Measurements from ENCODE around the gene SPR.

DNA sequence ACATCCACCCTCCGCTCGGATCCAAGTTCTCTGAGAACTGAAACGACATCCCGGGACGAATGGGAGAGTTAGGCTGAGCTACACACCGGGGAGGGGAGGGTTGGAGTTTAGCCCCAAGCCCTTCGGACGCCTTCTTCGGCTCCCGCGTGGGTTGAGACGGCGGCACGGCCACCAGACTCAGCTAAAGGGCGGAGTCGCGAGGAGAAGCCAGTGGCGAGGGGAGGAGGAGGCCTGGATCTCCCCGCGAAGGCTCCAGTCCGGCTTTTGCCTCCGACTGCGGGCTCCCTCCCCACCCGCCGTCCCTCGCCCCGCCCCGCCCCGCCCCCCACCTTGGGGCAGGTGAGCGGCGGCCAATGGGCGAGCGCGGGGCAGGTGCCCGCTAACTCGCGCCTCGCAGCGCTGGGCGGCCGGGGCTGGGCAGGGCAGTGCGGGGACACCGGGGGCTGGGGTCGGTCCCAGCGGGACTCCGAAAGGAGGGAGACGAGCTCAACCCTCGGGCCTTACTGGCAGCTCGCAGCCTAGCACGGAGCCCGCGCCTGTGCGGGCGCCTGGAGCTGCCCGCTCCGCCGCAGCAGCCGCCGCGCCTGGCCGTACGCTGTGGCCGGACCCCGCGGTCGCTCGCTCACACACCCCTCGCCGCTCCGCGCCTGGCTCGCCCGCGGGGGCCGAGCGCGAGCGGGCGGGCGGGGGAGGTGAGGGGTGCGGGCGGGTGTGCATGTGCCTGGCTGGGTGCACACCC lies 30.1 kb downstream of the SPR start, which contains the start of gene EMX1:
- TF ChIP-seq, protein P1, sequence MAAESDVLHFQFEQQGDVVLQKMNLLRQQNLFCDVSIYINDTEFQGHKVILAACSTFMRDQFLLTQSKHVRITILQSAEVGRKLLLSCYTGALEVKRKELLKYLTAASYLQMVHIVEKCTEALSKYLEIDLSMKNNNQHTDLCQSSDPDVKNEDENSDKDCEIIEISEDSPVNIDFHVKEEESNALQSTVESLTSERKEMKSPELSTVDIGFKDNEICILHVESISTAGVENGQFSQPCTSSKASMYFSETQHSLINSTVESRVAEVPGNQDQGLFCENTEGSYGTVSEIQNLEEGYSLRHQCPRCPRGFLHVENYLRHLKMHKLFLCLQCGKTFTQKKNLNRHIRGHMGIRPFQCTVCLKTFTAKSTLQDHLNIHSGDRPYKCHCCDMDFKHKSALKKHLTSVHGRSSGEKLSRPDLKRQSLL (tag by site-specific recombination; IDR thresholded peaks at IDR 0.05), result no peak
- TF ChIP-seq, protein P2, sequence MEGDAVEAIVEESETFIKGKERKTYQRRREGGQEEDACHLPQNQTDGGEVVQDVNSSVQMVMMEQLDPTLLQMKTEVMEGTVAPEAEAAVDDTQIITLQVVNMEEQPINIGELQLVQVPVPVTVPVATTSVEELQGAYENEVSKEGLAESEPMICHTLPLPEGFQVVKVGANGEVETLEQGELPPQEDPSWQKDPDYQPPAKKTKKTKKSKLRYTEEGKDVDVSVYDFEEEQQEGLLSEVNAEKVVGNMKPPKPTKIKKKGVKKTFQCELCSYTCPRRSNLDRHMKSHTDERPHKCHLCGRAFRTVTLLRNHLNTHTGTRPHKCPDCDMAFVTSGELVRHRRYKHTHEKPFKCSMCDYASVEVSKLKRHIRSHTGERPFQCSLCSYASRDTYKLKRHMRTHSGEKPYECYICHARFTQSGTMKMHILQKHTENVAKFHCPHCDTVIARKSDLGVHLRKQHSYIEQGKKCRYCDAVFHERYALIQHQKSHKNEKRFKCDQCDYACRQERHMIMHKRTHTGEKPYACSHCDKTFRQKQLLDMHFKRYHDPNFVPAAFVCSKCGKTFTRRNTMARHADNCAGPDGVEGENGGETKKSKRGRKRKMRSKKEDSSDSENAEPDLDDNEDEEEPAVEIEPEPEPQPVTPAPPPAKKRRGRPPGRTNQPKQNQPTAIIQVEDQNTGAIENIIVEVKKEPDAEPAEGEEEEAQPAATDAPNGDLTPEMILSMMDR (tag by site-specific recombination; IDR thresholded peaks at IDR 0.05), result no peak
- TF ChIP-seq, protein P3, sequence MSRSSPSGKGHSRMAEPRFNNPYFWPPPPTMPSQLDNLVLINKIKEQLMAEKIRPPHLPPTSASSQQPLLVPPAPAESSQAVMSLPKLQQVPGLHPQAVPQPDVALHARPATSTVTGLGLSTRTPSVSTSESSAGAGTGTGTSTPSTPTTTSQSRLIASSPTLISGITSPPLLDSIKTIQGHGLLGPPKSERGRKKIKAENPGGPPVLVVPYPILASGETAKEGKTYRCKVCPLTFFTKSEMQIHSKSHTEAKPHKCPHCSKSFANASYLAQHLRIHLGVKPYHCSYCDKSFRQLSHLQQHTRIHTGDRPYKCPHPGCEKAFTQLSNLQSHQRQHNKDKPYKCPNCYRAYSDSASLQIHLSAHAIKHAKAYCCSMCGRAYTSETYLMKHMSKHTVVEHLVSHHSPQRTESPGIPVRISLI (tag by site-specific recombination; IDR thresholded peaks at IDR 0.05), result no peak

Data from HEK293 (cell line).